Esophagus squamous epithelium (tissue), 5 donors: ENCODE data around the gene TMEM191B. TPM values are rescaled to one million over a fixed set of nuclear protein-coding genes. Genes with fewer than 3 reads are reported as not detected.
"Not testable (repeated sequence)": the region's sequence is repeated elsewhere in the genome, so short reads cannot be mapped to it uniquely, and the experiment has no call there.

Source experiments
- DNase-seq: peaks from one replicate; lab custom pipeline; 2025; lab: John Stamatoyannopoulos, UW
- H3K27ac ChIP-seq, 4 donors: fragments of 200-600 bp; sonication (generic); one replicate each; pipeline ENCODE4 v1.5.1; 2016 to 2019; ENCODE audit warnings: mild to moderate bottlenecking in 1 of 4
- H3K27me3 ChIP-seq, 4 donors: fragments of 200-600 bp; sonication (generic); 1 replicate in 3 of 4; 2 replicates in 1 of 4; pipeline versions ENCODE4 v1.5.1 to v1.6.0; 2017 to 2021; ENCODE audit warnings: antibody characterized with exemption in 1 of 4
- H3K36me3 ChIP-seq, 3 donors: fragments of 200-600 bp; sonication (generic); one replicate each; pipeline ENCODE4 v1.5.1; 2016 to 2019
- H3K4me1 ChIP-seq, 3 donors: fragments of 200-600 bp; sonication (generic); one replicate each; pipeline ENCODE4 v1.5.1; 2017 to 2019
- H3K4me3 ChIP-seq, 4 donors: fragments of 200-600 bp; sonication (generic); 1 replicate in 3 of 4; 2 replicates in 1 of 4; pipeline ENCODE4 v1.5.1; 2016 to 2019; ENCODE audit warnings: mild to moderate bottlenecking in 2 of 4, moderate library complexity in 1 of 4
- H3K9me3 ChIP-seq, 3 donors: fragments of 200-600 bp; sonication (generic); one replicate each; pipeline ENCODE4 v1.5.1; 2016 to 2019
- WGBS, 2 donors: methylation state at CpG; one replicate each; pipeline ENCODE4 v1.1.5; 2018; 5-methylcytosine and 5-hydroxymethylcytosine counted together
- intact Hi-C: fragments of 100-400 bp; cut with DNase I; formaldehyde crosslinking; loops from one replicate; pipeline ENCODE4 v1.15.0; 2022
- total RNA-seq, 4 donors: library from RNA; depleted of rRNA; stranded (reverse); fragments of >200 nt; gene quantifications; one replicate each; pipeline ENCODE4 v1.1.0, GENCODE V29; 2016
- donor health status: DM: yes; HTN: yes; CAD: no.

TMEM191B gene
- 10 to 100 TPM in 1 of 4 donors, under 1 TPM in 2, not detected in 1; 0.12 to 21.6 (median 0.13) TPM for total RNA-seq

GRCh38 chr22:18527752-18528596, at the start of gene TMEM191B:
TSS of gene TMEM191B (plus strand) at chr22:18527802. CDS start at chr22:18527981, 179 bp downstream.
- H3K4me1 ChIP-seq, H3K27me3 ChIP-seq, DNase-seq, intact Hi-C loops, H3K9me3 ChIP-seq, H3K36me3 ChIP-seq: not testable (repeated sequence)
- WGBS, 2 donors, result no CpG with 5 or more reads among the region's 65 CpGs
- Histone ChIP-seq H3K4me3 (peak within 1 kb of the TSS in 3 of 4 donors; percentile 34 to 42 (median 35)), H3K27ac (peak within 1 kb of the TSS in 1 of 4 donors; percentile 50)

GRCh38 chr22:18496227-18496626, 31.4 kb upstream of the TMEM191B start:
- intact Hi-C loops, H3K27ac ChIP-seq, H3K9me3 ChIP-seq, H3K36me3 ChIP-seq, H3K4me3 ChIP-seq, H3K27me3 ChIP-seq, H3K4me1 ChIP-seq, DNase-seq: not testable (repeated sequence)
- WGBS, 2 donors, result no CpG with 5 or more reads among the region's 3 CpGs

GRCh38 chr22:18511327-18511726, 16.3 kb upstream of the TMEM191B start:
- H3K4me1 ChIP-seq, H3K4me3 ChIP-seq, DNase-seq, H3K9me3 ChIP-seq, H3K36me3 ChIP-seq, H3K27ac ChIP-seq, H3K27me3 ChIP-seq, intact Hi-C loops: not testable (repeated sequence)
- WGBS, 2 donors, result 58% methylated on average over 6 of the region's 6 CpGs; no CpG with 5 or more reads in 1 of the 2 donors

DNA sequence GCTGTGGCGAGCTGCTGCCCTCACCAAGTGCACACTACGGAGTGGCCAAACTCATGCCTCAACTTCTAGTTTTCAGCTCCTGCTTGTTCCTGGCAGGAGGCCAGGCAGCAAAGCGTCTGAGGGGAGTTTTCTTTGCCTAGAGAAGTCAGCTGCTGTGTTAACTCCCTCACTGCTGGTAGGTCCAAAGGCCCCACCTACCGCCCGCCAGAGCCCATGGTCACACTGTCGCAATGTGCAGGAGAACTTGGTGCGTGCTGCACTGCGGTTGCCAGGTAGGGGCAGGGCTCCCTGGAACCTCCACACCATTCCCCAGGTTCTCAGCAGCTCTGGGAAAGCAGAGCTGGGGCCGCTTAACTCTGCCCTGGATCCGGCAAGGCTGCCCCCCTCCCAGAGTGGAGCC, 15.2 kb upstream of the TMEM191B start:
- H3K4me3 ChIP-seq, H3K9me3 ChIP-seq, H3K27ac ChIP-seq, H3K27me3 ChIP-seq, intact Hi-C loops, H3K36me3 ChIP-seq, H3K4me1 ChIP-seq, DNase-seq: not testable (repeated sequence)
- 39% methylated on average over 5 of the region's 10 CpGs; no CpG with 5 or more reads in 1 of the 2 donors for WGBS, 2 donors

DNA sequence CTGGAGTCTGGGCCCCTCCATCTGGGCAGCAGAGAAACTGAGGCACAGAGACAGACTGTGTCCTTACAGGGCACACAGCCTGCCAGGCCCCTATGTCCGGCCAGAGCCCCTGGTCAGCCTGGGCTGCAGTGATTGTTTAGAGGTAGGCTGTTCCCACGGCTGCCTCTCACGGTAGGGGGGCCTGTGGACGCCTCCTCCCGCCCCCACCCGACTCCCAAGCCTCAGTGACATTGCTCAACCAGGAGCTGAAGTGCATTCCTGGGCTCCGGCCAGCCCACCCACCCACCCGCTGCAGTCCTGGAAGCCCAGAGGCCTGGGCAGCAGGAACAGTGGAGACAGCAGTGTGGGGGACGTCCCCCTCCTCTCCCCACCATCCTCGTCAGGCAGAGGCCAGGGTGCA, 14.1 kb upstream of the TMEM191B start:
- H3K4me3 ChIP-seq, H3K27me3 ChIP-seq, H3K36me3 ChIP-seq, H3K27ac ChIP-seq, DNase-seq, H3K9me3 ChIP-seq, H3K4me1 ChIP-seq, intact Hi-C loops: not testable (repeated sequence)
- WGBS, 2 donors, result no CpG with 5 or more reads among the region's 10 CpGs

GRCh38 chr22:18518061-18518460, 9.5 kb upstream of the TMEM191B start, which contains the start of gene GGTLC3:
TSS of gene GGTLC3 (minus strand) at chr22:18518161. CDS start at chr22:18517897, 264 bp downstream.
- DNase-seq, H3K4me1 ChIP-seq, H3K27ac ChIP-seq, H3K36me3 ChIP-seq, H3K4me3 ChIP-seq, H3K27me3 ChIP-seq, H3K9me3 ChIP-seq, intact Hi-C loops: not testable (repeated sequence)
- WGBS, 2 donors, result no CpG with 5 or more reads among the region's 5 CpGs

DNA sequence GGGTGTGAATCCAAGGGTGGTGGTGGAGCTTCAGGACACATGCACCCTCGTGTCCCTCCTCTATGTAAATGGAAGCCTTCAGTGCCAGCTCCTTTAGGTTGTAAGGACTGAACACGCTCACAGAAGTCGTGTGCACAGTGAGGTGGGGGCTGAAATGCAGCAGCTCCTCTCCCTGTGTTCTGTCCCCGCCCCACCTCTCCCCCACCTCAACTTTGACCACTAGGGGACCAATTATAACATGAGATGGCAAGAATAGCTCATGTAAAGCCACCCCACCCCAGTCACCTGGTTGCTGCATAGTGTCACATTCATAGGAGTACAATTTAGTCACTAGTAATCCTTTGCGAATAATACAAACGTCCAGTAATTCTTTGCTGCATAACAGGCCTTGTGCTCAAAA, 4.8 kb upstream of the TMEM191B start:
- H3K36me3 ChIP-seq, H3K27ac ChIP-seq, H3K27me3 ChIP-seq, intact Hi-C loops, H3K4me3 ChIP-seq, DNase-seq, H3K4me1 ChIP-seq, H3K9me3 ChIP-seq: not testable (repeated sequence)
- WGBS, 2 donors, result no CpG with 5 or more reads among the region's 6 CpGs

DNA sequence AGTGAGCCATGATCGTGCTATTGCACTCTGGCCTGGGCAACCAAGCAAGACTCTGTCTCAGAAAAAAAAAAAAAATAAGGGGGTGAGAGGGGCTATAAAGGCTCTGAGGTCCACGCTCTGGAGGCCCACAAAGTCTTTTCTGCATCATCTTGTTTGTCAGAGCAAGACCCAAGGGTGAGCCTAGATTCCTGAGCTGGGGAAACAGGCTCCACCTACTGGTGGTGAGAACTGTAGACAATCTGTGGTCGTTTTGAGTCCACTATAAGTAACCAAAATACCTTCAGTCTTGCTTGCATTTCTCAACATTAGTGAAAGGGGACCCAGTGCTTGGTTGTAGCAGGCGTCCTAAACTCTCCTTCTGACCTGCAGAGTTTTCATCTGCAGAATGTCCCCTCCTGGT, 4.3 kb upstream of the TMEM191B start:
- H3K9me3 ChIP-seq, intact Hi-C loops, H3K27me3 ChIP-seq, H3K4me3 ChIP-seq, DNase-seq, H3K36me3 ChIP-seq, H3K27ac ChIP-seq, H3K4me1 ChIP-seq: not testable (repeated sequence)
- no CpG with 5 or more reads among the region's 4 CpGs for WGBS, 2 donors

- H3K27ac ChIP-seq, result peak overlapping the region in 1 of 4 donors; percentile 50
- DNase-seq, intact Hi-C loops, H3K4me1 ChIP-seq, H3K9me3 ChIP-seq, H3K36me3 ChIP-seq, H3K27me3 ChIP-seq: not testable (repeated sequence)
- peak overlapping the region in 3 of 4 donors; percentile 34 to 42 (median 35) for H3K4me3 ChIP-seq
- WGBS, 2 donors, result no CpG with 5 or more reads among the region's 66 CpGs
Observed at GRCh38 chr22:18528597-18529415, 1.2 kb downstream of the TMEM191B start.

DNA sequence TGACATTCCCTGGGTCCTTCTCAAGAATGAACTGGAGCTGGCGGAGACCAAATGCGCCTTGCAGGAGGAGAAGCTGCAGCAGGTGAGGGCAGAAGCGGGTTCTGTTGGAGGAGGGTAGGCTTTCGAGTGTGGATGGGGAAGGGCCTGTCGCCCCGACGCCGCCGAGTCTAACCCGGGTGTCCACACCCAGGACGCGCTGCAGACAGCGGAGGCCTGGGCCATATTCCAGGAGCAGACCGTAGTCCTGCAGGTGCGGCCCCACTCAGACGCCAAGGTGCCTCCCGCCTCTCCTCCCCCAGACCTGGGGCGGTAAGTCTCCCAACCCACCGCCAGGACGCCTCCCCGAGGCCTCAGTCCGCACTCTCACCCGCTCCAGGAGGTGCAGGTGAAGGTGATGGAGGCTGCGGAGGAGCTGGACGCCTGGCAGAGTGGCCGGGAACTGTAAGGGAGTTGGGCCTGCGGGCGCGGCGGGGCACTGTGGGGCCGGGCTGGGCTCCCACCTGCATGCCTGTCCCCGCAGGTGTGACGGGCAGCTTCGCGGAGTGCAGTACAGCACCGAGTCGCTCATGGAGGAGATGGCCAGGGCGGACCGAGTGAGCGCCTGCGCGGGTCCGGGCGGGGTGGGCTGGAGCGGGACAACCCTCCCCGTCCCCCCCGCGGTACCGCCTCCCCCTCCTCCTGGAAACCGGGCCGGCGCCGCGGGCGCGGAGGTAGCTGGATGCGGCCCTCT, 2.0 kb downstream of the TMEM191B start:
- H3K9me3 ChIP-seq, H3K36me3 ChIP-seq, intact Hi-C loops, DNase-seq, H3K27ac ChIP-seq, H3K27me3 ChIP-seq, H3K4me1 ChIP-seq, H3K4me3 ChIP-seq: not testable (repeated sequence)
- WGBS, 2 donors, result no CpG with 5 or more reads among the region's 57 CpGs

DNA sequence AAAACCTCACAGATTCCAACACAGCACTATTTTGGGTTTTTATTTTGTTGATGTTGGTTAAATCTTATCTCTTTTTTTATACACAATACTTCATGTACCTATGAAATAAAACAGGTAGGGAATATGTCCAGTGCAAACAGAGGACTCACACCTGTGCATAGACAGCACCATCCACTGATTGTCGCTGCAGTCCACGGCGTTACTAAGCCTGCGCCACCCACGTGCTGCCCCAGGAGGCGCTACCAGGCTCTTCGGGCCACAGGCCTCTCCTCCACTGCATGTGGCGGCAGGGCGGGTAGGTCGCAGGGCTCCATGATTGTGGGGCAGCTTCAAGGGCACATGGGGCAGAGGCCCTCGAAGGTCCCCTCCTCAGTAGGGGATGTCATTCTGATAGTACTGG, 6.0 kb downstream of the TMEM191B start:
- H3K4me3 ChIP-seq, H3K27me3 ChIP-seq, H3K9me3 ChIP-seq, H3K27ac ChIP-seq, DNase-seq, intact Hi-C loops, H3K36me3 ChIP-seq, H3K4me1 ChIP-seq: not testable (repeated sequence)
- WGBS, 2 donors, result no CpG with 5 or more reads among the region's 11 CpGs

- H3K27ac ChIP-seq, H3K9me3 ChIP-seq, H3K4me1 ChIP-seq, H3K36me3 ChIP-seq, H3K4me3 ChIP-seq, intact Hi-C loops, H3K27me3 ChIP-seq, DNase-seq: not testable (repeated sequence)
- WGBS, 2 donors, result no CpG with 5 or more reads among the region's 12 CpGs
Observed at GRCh38 chr22:18534315-18534714, 6.7 kb downstream of the TMEM191B start.
